ENCODE data around the gene DNAL4.

- TF ChIP-seq EZH2 (IDR thresholded peaks at IDR 0.05; ENCODE audit: borderline replicate concordance, low read depth, low read length, severe bottlenecking) = no peak
- TF ChIP-seq, protein P1, sequence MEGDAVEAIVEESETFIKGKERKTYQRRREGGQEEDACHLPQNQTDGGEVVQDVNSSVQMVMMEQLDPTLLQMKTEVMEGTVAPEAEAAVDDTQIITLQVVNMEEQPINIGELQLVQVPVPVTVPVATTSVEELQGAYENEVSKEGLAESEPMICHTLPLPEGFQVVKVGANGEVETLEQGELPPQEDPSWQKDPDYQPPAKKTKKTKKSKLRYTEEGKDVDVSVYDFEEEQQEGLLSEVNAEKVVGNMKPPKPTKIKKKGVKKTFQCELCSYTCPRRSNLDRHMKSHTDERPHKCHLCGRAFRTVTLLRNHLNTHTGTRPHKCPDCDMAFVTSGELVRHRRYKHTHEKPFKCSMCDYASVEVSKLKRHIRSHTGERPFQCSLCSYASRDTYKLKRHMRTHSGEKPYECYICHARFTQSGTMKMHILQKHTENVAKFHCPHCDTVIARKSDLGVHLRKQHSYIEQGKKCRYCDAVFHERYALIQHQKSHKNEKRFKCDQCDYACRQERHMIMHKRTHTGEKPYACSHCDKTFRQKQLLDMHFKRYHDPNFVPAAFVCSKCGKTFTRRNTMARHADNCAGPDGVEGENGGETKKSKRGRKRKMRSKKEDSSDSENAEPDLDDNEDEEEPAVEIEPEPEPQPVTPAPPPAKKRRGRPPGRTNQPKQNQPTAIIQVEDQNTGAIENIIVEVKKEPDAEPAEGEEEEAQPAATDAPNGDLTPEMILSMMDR (IDR thresholded peaks at IDR 0.05; ENCODE audit: borderline replicate concordance, extremely low read depth, low read length, poor library complexity, severe bottlenecking) = no peak
Observed at GRCh38 chr22:38731703-38732161, 62.2 kb downstream of the DNAL4 start.
